ENCODE results near the gene LRRFIP1.

DNA sequence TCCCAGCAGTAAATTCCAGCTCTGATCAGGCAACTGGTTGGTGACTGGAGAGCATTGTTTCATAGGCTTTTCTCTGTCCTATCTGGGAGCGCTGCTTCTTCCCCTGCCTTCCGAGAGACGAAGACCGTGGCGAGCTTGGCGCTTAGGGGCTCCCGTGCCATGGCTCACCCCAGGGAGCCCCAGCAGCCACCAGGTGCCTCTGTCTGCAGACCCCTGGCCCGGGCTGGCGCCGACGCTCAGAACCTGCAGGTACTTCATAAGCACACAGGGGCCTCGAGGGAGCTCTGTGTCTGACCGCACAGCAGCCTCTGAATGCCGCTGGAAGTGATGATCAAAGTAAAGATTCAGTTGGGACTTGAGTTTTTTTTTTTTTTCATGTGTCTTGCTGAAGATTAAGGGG, 152.1 kb downstream of the LRRFIP1 start:
- TF ChIP-seq CTCF (IDR thresholded peaks at IDR 0.05 in 8 of 11, conservative IDR thresholded peaks at IDR 0.05 in 3 of 11): no peak
- TF ChIP-seq POLR2AphosphoS5 (IDR thresholded peaks at IDR 0.05): peak in 2 of 3 donors; percentile 23 to 51
- TF ChIP-seq POLR2A (IDR thresholded peaks at IDR 0.05): no peak

All from spleen (tissue), 7 donors.